Suprapubic skin (tissue), 4 donors: ENCODE measurements around the gene SESN3. TPM values are rescaled to one million over a fixed set of nuclear protein-coding genes. Genes with fewer than 3 reads are reported as not detected.

ENCODE experiments used
- DNase-seq, 2 donors: peaks; one replicate each; pipeline ENCODE4 v3.0.0-alpha.2; 2019; ENCODE audit warnings: low spot score in 2 of 2
- H3K27ac ChIP-seq: fragments of 200-600 bp; sonication (generic); one replicate; pipeline ENCODE4 v1.5.1; 2019
- H3K27me3 ChIP-seq: fragments of 200-600 bp; sonication (generic); one replicate; pipeline ENCODE4 v1.5.1; 2019
- H3K36me3 ChIP-seq: fragments of 200-600 bp; sonication (generic); one replicate; pipeline ENCODE4 v1.5.1; 2019
- H3K4me1 ChIP-seq: fragments of 200-600 bp; sonication (generic); one replicate; pipeline ENCODE4 v1.5.1; 2019
- H3K4me3 ChIP-seq: fragments of 200-600 bp; sonication (generic); one replicate; pipeline ENCODE4 v1.5.1; 2019; ENCODE audit warnings: mild to moderate bottlenecking
- H3K9me3 ChIP-seq: fragments of 200-600 bp; sonication (generic); one replicate; pipeline ENCODE4 v1.5.1; 2019
- EP300 ChIP-seq: sonication (generic); formaldehyde crosslinking; IDR thresholded peaks from one replicate; pipeline ENCODE4 v1.6.1; 2017; ENCODE audit warnings: antibody characterized with exemption
- POLR2A ChIP-seq, 2 donors: fragments of 450-650 bp; IDR thresholded peaks; one replicate each; pipeline ENCODE4 v1.6.1; 2017; ENCODE audit warnings: antibody characterized with exemption in 2 of 2, mild to moderate bottlenecking in 2 of 2, moderate library complexity in 2 of 2
- POLR2AphosphoS5 ChIP-seq, 3 donors: sonication (generic); formaldehyde crosslinking; IDR thresholded peaks; one replicate each; pipeline ENCODE4 v1.6.1; 2017; ENCODE audit warnings: antibody characterized with exemption in 3 of 3
- WGBS: methylation state at CpG from one replicate; pipeline ENCODE4 v1.1.5; 2018; 5-methylcytosine and 5-hydroxymethylcytosine counted together
- total RNA-seq, 4 donors: library from RNA; depleted of rRNA; stranded (reverse); fragments of >200 nt; gene quantifications; one replicate each; pipeline ENCODE4 v1.1.0, GENCODE V29; 2016
- TF ChIP-seq, protein P1 (sequence below), 2 donors: fragments of 200-600 bp in 1 of 2; fragments of 450-650 bp in 1 of 2; sonication (generic) in 1 of 2; IDR thresholded peaks; one replicate each; pipeline ENCODE4 v1.5.1; 2016 to 2019; ENCODE audit warnings: antibody characterized with exemption in 2 of 2, mild to moderate bottlenecking in 1 of 2, moderate library complexity in 1 of 2

Gene SESN3
- total RNA-seq, 4 donors from 2014 or later: 27.6 to 41.0 (median 32.1) TPM

GRCh38 chr11:95247883-95248282, 16.9 kb upstream of the SESN3 start:
- no peak for TF ChIP-seq EP300
- no peak for TF ChIP-seq POLR2AphosphoS5 (IDR thresholded peaks at IDR 0.05)
- TF ChIP-seq, protein P1, sequence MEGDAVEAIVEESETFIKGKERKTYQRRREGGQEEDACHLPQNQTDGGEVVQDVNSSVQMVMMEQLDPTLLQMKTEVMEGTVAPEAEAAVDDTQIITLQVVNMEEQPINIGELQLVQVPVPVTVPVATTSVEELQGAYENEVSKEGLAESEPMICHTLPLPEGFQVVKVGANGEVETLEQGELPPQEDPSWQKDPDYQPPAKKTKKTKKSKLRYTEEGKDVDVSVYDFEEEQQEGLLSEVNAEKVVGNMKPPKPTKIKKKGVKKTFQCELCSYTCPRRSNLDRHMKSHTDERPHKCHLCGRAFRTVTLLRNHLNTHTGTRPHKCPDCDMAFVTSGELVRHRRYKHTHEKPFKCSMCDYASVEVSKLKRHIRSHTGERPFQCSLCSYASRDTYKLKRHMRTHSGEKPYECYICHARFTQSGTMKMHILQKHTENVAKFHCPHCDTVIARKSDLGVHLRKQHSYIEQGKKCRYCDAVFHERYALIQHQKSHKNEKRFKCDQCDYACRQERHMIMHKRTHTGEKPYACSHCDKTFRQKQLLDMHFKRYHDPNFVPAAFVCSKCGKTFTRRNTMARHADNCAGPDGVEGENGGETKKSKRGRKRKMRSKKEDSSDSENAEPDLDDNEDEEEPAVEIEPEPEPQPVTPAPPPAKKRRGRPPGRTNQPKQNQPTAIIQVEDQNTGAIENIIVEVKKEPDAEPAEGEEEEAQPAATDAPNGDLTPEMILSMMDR (IDR thresholded peaks at IDR 0.05): no peak
- TF ChIP-seq POLR2A (IDR thresholded peaks at IDR 0.05): no peak
- Histone ChIP-seq H3K9me3 (no peaks in the 10 kb centered on the region), H3K4me3 (no peak overlapping the region), H3K27me3 (no peaks in the 10 kb centered on the region), H3K36me3 (no peaks in the 10 kb centered on the region), H3K27ac (no peak overlapping the region), H3K4me1 (peaks cover 5% of the 10 kb centered on the region)
- DNase-seq: no peak
- WGBS: 96% methylated on average over 3 of the region's 3 CpGs

- no peak overlapping the region for H3K4me3 ChIP-seq
- H3K36me3 ChIP-seq: no peaks in the 10 kb centered on the region
- H3K9me3 ChIP-seq: no peaks in the 10 kb centered on the region
- H3K27ac ChIP-seq: no peak overlapping the region
- 86% methylated on average over 1 of the region's 1 CpG for WGBS
- no peak for DNase-seq
- TF ChIP-seq, protein P1 (IDR thresholded peaks at IDR 0.05): no peak
- TF ChIP-seq POLR2AphosphoS5 (IDR thresholded peaks at IDR 0.05) (no peak), POLR2A (IDR thresholded peaks at IDR 0.05) (no peak), EP300 (no peak)
- no peaks in the 10 kb centered on the region for H3K27me3 ChIP-seq
- H3K4me1 ChIP-seq: peaks cover 5% of the 10 kb centered on the region
Measured at GRCh38 chr11:95247127-95247684, 16.2 kb upstream of the SESN3 start.

DNA sequence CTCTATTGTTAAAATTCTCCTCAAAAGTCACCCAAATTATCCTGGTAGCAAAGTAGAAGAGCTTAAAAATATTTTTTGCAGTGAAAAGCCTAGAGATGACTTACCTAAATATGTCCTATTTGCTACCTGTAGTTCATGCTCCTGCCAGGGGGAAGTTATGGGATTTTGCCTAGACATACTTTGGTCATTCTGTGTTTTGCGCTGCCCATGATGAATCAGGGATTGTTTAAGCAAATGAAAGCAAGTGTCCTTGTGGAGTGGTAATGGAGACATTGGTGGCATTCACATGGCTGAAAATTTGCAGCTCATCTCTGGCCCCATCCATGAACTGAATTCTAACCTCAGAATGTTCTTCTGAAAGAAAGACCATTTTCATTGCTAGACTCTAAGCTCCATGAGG, 14.6 kb upstream of the SESN3 start:
- Histone ChIP-seq H3K9me3 (no peaks in the 10 kb centered on the region), H3K27ac (no peak overlapping the region), H3K4me1 (peaks cover 12% of the 10 kb centered on the region), H3K4me3 (no peak overlapping the region), H3K27me3 (no peaks in the 10 kb centered on the region), H3K36me3 (no peaks in the 10 kb centered on the region)
- no peak for DNase-seq
- 90% methylated on average over 1 of the region's 1 CpG for WGBS
- TF ChIP-seq POLR2A (IDR thresholded peaks at IDR 0.05): no peak
- TF ChIP-seq, protein P1 (IDR thresholded peaks at IDR 0.05): no peak
- TF ChIP-seq EP300: no peak
- no peak for TF ChIP-seq POLR2AphosphoS5 (IDR thresholded peaks at IDR 0.05)

DNA sequence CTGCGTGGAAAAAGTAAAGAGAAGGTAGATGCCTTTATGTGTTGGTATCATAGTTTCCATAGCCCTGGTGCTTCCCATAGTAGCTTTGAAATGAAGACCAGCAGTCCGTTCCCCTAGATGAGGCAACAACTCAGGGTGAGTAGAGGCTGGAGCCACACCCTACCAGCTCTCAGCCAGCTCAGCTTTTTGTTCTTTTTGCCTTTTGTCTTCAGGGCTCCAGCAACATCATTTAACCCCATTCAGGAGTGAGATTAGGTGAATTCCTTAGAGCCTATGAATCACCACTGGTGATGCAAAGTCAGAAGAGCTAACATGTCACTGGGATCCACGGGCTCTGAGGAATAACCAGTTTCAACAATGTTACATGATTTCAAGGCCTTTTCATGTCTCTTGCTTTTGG, 14.0 kb upstream of the SESN3 start:
- Histone ChIP-seq H3K27me3 (no peaks in the 10 kb centered on the region), H3K4me3 (no peak overlapping the region), H3K27ac (no peak overlapping the region), H3K36me3 (no peaks in the 10 kb centered on the region), H3K9me3 (no peaks in the 10 kb centered on the region), H3K4me1 (peaks cover 12% of the 10 kb centered on the region)
- no peak for DNase-seq
- 30% methylated on average over 3 of the region's 3 CpGs for WGBS
- TF ChIP-seq POLR2AphosphoS5 (IDR thresholded peaks at IDR 0.05): no peak
- TF ChIP-seq POLR2A (IDR thresholded peaks at IDR 0.05): no peak
- TF ChIP-seq, protein P1 (IDR thresholded peaks at IDR 0.05): no peak
- no peak for TF ChIP-seq EP300

GRCh38 chr11:95243673-95244072, 12.7 kb upstream of the SESN3 start:
- DNase-seq: no peak
- TF ChIP-seq POLR2AphosphoS5 (IDR thresholded peaks at IDR 0.05): no peak
- no peak for TF ChIP-seq EP300
- TF ChIP-seq, protein P1 (IDR thresholded peaks at IDR 0.05): no peak
- no peak for TF ChIP-seq POLR2A (IDR thresholded peaks at IDR 0.05)
- H3K4me3 ChIP-seq: no peak overlapping the region
- H3K27me3 ChIP-seq: no peaks in the 10 kb centered on the region
- 89% methylated on average over 2 of the region's 2 CpGs for WGBS
- H3K27ac ChIP-seq: no peak overlapping the region
- peaks cover 12% of the 10 kb centered on the region for H3K4me1 ChIP-seq
- no peaks in the 10 kb centered on the region for H3K36me3 ChIP-seq
- no peaks in the 10 kb centered on the region for H3K9me3 ChIP-seq
